ENCODE results near the gene PCSK5.

PCSK5 gene

GRCh38 chr9:75979362-75979761 lies 88.9 kb downstream of the PCSK5 start:
- Histone ChIP-seq H3K36me3 (ENCODE audit: insufficient read depth, low read length) (no peaks in the 10 kb centered on the region), H3K9me3 (ENCODE audit: control insufficient read depth, insufficient read depth, low read length) (no peaks in the 10 kb centered on the region), H3K9ac (ENCODE audit: low read depth, low read length) (no peak overlapping the region), H3K4me1 (ENCODE audit: insufficient read depth, low read length) (peaks cover 14% of the 10 kb centered on the region)

DNA sequence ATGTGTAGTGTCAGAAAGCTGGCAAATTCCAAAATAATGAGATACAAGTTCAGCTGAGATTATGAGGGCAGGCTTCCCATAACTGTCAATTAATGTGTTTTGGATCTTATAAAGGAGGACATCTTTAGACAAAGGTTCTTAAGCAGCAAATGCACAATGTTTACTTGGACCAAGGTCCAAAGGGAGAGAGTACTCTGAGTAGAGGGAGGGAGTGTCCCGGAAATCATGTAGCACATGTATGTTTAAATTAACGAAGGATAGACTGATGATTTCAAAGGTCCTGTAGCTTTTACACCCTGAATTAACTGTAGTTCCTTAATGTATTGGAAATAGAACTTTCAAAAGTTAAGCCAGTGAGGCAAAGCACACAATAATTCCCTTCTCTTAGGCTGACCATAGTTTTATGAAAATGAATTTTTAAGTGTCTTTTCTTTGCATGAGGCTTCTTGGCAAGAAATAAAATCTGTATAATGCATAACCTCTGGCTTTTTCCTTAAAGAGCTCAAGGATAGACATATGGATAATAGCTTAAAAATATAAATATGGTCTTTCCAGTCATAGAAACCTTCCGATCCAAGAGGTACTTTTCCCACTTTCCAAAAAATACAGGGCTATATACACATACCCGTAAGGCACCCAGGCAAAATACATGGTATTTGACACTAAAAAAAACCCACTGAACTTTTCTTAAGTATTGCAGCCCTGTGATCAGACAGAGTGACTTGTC lies 93.0 kb downstream of the PCSK5 start:
- Histone ChIP-seq H3K4me1 (ENCODE audit: insufficient read depth, low read length) (no peaks in the 10 kb centered on the region), H3K36me3 (ENCODE audit: insufficient read depth, low read length) (no peaks in the 10 kb centered on the region), H3K9me3 (ENCODE audit: control insufficient read depth, insufficient read depth, low read length) (no peaks in the 10 kb centered on the region), H3K9ac (ENCODE audit: low read depth, low read length) (no peak overlapping the region)

GRCh38 chr9:75985515-75985914 lies 95.0 kb downstream of the PCSK5 start:
- Histone ChIP-seq H3K9ac (ENCODE audit: low read depth, low read length) (no peak overlapping the region), H3K4me1 (ENCODE audit: insufficient read depth, low read length) (no peaks in the 10 kb centered on the region), H3K36me3 (ENCODE audit: insufficient read depth, low read length) (no peaks in the 10 kb centered on the region), H3K9me3 (ENCODE audit: control insufficient read depth, insufficient read depth, low read length) (no peaks in the 10 kb centered on the region)

GRCh38 chr9:75988663-75989062 lies 98.2 kb downstream of the PCSK5 start:
- Histone ChIP-seq H3K36me3 (ENCODE audit: insufficient read depth, low read length) (no peaks in the 10 kb centered on the region), H3K9me3 (ENCODE audit: control insufficient read depth, insufficient read depth, low read length) (no peaks in the 10 kb centered on the region), H3K4me1 (ENCODE audit: insufficient read depth, low read length) (0 out of 2 replicates have a peak, but pooled peaks cover under 1% of the 10 kb centered on the region), H3K9ac (ENCODE audit: low read depth, low read length) (no peak overlapping the region)

DNA sequence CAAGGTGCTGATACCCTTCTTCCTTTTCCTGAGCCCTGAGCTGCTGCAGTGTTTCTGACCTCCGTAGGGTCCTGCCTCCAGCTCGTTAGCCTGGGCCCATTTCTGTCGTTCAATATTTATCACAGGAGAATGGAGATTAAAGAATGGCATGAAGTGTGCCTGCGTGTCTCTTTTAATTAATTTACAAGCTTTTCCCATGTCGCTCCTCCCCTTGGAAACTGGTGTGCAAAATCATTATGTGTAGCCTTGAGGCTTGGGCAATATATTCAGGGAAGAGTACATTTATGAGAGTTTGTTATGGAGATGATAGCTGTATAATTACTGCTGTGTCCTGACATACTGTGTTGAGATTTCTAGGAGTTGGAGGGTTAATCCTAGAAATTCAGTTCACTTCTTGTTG lies 99.7 kb downstream of the PCSK5 start:
- H3K9ac ChIP-seq (ENCODE audit: low read depth, low read length): no peak overlapping the region
- H3K4me1 ChIP-seq (ENCODE audit: insufficient read depth, low read length): peaks cover 5% of the 10 kb centered on the region; the same call in 1 of the 2 replicates
- H3K36me3 ChIP-seq (ENCODE audit: insufficient read depth, low read length): no peaks in the 10 kb centered on the region
- H3K9me3 ChIP-seq (ENCODE audit: control insufficient read depth, insufficient read depth, low read length): no peaks in the 10 kb centered on the region

- Histone ChIP-seq H3K4me1 (ENCODE audit: insufficient read depth, low read length) (peaks cover 5% of the 10 kb centered on the region; the same call in 1 of the 2 replicates), H3K9me3 (ENCODE audit: control insufficient read depth, insufficient read depth, low read length) (no peaks in the 10 kb centered on the region), H3K9ac (ENCODE audit: low read depth, low read length) (no peak overlapping the region), H3K36me3 (ENCODE audit: insufficient read depth, low read length) (no peaks in the 10 kb centered on the region)
Observed at GRCh38 chr9:75990576-75991304, 100.3 kb downstream of the PCSK5 start.

DNA sequence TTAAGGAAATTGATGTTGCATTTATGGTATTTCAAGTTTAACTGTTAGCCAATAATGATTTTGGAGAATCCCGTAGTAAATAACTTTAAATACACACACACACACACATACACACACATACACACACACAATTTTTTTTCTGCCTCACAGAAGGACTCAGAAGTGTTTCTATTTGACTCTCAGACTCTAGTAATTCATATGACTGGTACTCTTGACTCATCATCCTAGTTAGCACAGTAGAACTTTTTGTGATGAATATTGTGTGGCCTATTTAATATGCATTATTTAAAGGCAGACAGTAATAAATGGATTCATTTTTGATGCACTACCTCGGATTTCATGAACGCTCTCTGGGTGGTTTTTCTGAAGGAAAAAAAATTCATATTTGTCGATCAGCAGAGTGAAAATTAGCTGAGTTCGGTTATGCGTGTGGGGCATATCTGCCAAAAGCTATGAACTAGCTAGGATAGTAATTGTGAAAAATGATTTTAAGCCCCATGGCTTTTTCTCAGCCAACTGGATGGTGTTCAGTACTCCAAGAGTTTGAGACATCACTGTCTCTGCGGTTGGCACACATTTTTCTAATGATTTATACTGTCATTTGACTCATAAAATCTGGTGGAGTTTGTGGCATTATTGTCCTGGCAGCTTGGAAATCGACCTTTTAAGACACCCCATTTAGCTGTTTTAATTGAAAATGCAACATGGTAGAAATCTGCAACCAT lies 102.2 kb downstream of the PCSK5 start:
- Histone ChIP-seq H3K4me1 (ENCODE audit: insufficient read depth, low read length) (peaks cover 5% of the 10 kb centered on the region; the same call in 1 of the 2 replicates), H3K9me3 (ENCODE audit: control insufficient read depth, insufficient read depth, low read length) (no peaks in the 10 kb centered on the region), H3K9ac (ENCODE audit: low read depth, low read length) (no peak overlapping the region), H3K36me3 (ENCODE audit: insufficient read depth, low read length) (no peaks in the 10 kb centered on the region)

DNA sequence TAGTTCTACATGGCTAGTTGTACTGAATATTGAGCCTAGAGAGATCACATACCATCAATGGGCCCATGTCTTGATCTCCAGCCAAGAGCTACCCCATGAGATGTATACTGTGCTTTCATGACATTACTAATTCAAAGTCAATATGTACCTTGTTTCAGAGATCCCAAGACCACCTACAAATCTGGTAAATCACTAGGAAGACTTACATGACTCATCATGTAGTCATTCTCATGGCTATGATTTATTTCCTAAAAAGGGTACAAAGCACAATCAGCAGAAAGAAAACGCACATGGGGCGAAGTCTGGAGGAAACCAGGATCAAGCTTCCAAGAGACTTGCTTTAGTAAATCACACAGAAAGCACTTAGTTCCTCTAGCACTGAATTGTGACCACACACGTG lies 103.0 kb downstream of the PCSK5 start:
- peaks cover 5% of the 10 kb centered on the region; the same call in 1 of the 2 replicates for H3K4me1 ChIP-seq (ENCODE audit: insufficient read depth, low read length)

GRCh38 chr9:75995066-75995465 lies 104.6 kb downstream of the PCSK5 start:
- Histone ChIP-seq H3K9ac (ENCODE audit: low read depth, low read length) (no peak overlapping the region), H3K4me1 (ENCODE audit: insufficient read depth, low read length) (peaks cover 5% of the 10 kb centered on the region; the same call in 1 of the 2 replicates), H3K36me3 (ENCODE audit: insufficient read depth, low read length) (no peaks in the 10 kb centered on the region), H3K9me3 (ENCODE audit: control insufficient read depth, insufficient read depth, low read length) (no peaks in the 10 kb centered on the region)

More for the DNA sequence above, 103.0 kb downstream of the PCSK5 start:
- Histone ChIP-seq H3K9me3 (ENCODE audit: control insufficient read depth, insufficient read depth, low read length) (no peaks in the 10 kb centered on the region), H3K9ac (ENCODE audit: low read depth, low read length) (no peak overlapping the region), H3K36me3 (ENCODE audit: insufficient read depth, low read length) (no peaks in the 10 kb centered on the region)

- Histone ChIP-seq H3K9ac (ENCODE audit: low read depth, low read length) (no peak overlapping the region), H3K36me3 (ENCODE audit: insufficient read depth, low read length) (no peaks in the 10 kb centered on the region)
Observed at GRCh38 chr9:75996726-75997125, 106.3 kb downstream of the PCSK5 start.

DNA sequence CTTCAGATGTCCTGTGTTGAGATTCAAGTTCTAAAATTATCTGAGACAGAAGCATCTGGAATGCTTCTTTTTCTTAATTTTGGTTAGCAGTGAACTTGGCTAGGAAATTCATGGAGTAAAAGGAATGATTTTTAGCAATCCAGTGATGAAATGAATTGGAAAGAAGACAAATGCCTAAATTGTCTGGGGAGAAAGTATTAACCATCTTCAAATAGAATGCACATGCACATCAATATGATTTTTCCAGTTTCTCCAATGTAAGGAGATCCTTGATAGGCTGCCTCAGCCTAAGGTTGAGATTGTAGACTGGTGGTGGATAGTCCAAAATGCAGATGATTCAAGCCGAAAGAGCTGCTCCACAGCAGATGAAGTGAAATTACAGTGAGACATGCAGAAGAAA lies 106.7 kb downstream of the PCSK5 start:
- H3K4me1 ChIP-seq (ENCODE audit: insufficient read depth, low read length): peaks cover 5% of the 10 kb centered on the region; the same call in 1 of the 2 replicates
- no peaks in the 10 kb centered on the region for H3K36me3 ChIP-seq (ENCODE audit: insufficient read depth, low read length)
- H3K9ac ChIP-seq (ENCODE audit: low read depth, low read length): no peak overlapping the region
- no peaks in the 10 kb centered on the region for H3K9me3 ChIP-seq (ENCODE audit: control insufficient read depth, insufficient read depth, low read length)

More at GRCh38 chr9:75996726-75997125, 106.3 kb downstream of the PCSK5 start:
- H3K4me1 ChIP-seq (ENCODE audit: insufficient read depth, low read length): peaks cover 5% of the 10 kb centered on the region; the same call in 1 of the 2 replicates
- no peaks in the 10 kb centered on the region for H3K9me3 ChIP-seq (ENCODE audit: control insufficient read depth, insufficient read depth, low read length)

GRCh38 chr9:75998096-75998780 lies 107.8 kb downstream of the PCSK5 start:
- Histone ChIP-seq H3K36me3 (ENCODE audit: insufficient read depth, low read length) (no peaks in the 10 kb centered on the region), H3K9me3 (ENCODE audit: control insufficient read depth, insufficient read depth, low read length) (no peaks in the 10 kb centered on the region), H3K9ac (ENCODE audit: low read depth, low read length) (no peak overlapping the region), H3K4me1 (ENCODE audit: insufficient read depth, low read length) (peaks cover 5% of the 10 kb centered on the region; the same call in 1 of the 2 replicates)

- H3K36me3 ChIP-seq (ENCODE audit: insufficient read depth, low read length): no peaks in the 10 kb centered on the region
- H3K9me3 ChIP-seq (ENCODE audit: control insufficient read depth, insufficient read depth, low read length): no peaks in the 10 kb centered on the region
- H3K9ac ChIP-seq (ENCODE audit: low read depth, low read length): no peak overlapping the region
- H3K4me1 ChIP-seq (ENCODE audit: insufficient read depth, low read length): no peaks in the 10 kb centered on the region
Observed at GRCh38 chr9:76001459-76001858, 111.0 kb downstream of the PCSK5 start.

- H3K9ac ChIP-seq (ENCODE audit: low read depth, low read length): no peak overlapping the region
- H3K4me1 ChIP-seq (ENCODE audit: insufficient read depth, low read length): no peaks in the 10 kb centered on the region
- H3K9me3 ChIP-seq (ENCODE audit: control insufficient read depth, insufficient read depth, low read length): no peaks in the 10 kb centered on the region
- no peaks in the 10 kb centered on the region for H3K36me3 ChIP-seq (ENCODE audit: insufficient read depth, low read length)
Observed at GRCh38 chr9:76003041-76003440, 112.6 kb downstream of the PCSK5 start.
